DOHH2 (cell line): ENCODE data around the gene TXNDC2.

Source experiments
- H3F3A ChIP-seq: fragments of 200-600 bp; sonication (generic), shearing (Covaris generic); 2 replicates; pipeline ENCODE4 v1.6.0; 2016; ENCODE audit warnings: antibody characterized with exemption, mild to moderate bottlenecking; ENCODE audit not compliant: control insufficient read depth, insufficient read depth
- H3K27ac ChIP-seq: fragments of 200-600 bp; sonication (generic); 2 replicates; pipeline ENCODE4 v1.5.1; 2014; ENCODE audit warnings: low read depth, mild to moderate bottlenecking, low read length, moderate library complexity
- H3K27me3 ChIP-seq: fragments of 200-600 bp; sonication (generic); 2 replicates; pipeline ENCODE4 v1.6.1; 2014; ENCODE audit warnings: mild to moderate bottlenecking, low read length, mixed read lengths; ENCODE audit not compliant: control insufficient read depth
- H3K36me3 ChIP-seq: fragments of 200-600 bp; sonication (generic); 2 replicates; pipeline ENCODE4 v1.6.1; 2014; ENCODE audit warnings: mild to moderate bottlenecking, low read length, moderate library complexity, mixed read lengths; ENCODE audit not compliant: control insufficient read depth
- H3K4me1 ChIP-seq: fragments of 200-600 bp; sonication (generic); 2 replicates; pipeline ENCODE4 v1.6.1; 2014; ENCODE audit warnings: mild to moderate bottlenecking, low read length, mixed read lengths; ENCODE audit not compliant: control insufficient read depth
- H3K4me2 ChIP-seq: fragments of 200-600 bp; sonication (generic); 2 replicates; pipeline ENCODE4 v1.6.0; 2014; ENCODE audit warnings: mild to moderate bottlenecking, low read length, moderate library complexity
- H3K4me3 ChIP-seq: fragments of 200-600 bp; sonication (generic); 2 replicates; pipeline ENCODE4 v1.5.1; 2014; ENCODE audit warnings: mild to moderate bottlenecking, low read length, mixed read lengths
- H3K79me2 ChIP-seq: fragments of 200-600 bp; sonication (generic); 2 replicates; pipeline ENCODE4 v1.6.1; 2014; ENCODE audit warnings: mild to moderate bottlenecking, low read length, mixed read lengths; ENCODE audit not compliant: control insufficient read depth
- H3K9me2 ChIP-seq: fragments of 200-600 bp; sonication (generic); replicated peaks from 2 replicates; pipeline ENCODE4 v1.6.1; 2014; ENCODE audit warnings: mild to moderate bottlenecking, low read length, mixed read lengths; ENCODE audit not compliant: control insufficient read depth
- H3K9me3 ChIP-seq: fragments of 200-600 bp; sonication (generic); 2 replicates; pipeline ENCODE4 v1.6.1; 2014; ENCODE audit warnings: antibody characterized with exemption, low read length, mixed read lengths; ENCODE audit not compliant: control insufficient read depth, insufficient read depth
- H4K20me1 ChIP-seq: fragments of 200-600 bp; sonication (generic); 2 replicates; pipeline ENCODE4 v1.6.0; 2014; ENCODE audit warnings: low read depth, mild to moderate bottlenecking, antibody characterized with exemption, low read length, moderate library complexity; ENCODE audit not compliant: control insufficient read depth, insufficient read depth
- EZH2phosphoT487 ChIP-seq: fragments of 200-600 bp; sonication (generic); IDR thresholded peaks from 2 replicates; pipeline ENCODE4 v1.6.1; 2017; ENCODE audit warnings: borderline replicate concordance, mild to moderate bottlenecking, antibody characterized with exemption, low read length, moderate library complexity, mixed read lengths
- TF ChIP-seq, protein P1 (sequence below): fragments of 200-600 bp; sonication (generic); IDR thresholded peaks from one replicate; pipeline ENCODE4 v1.5.1; 2014; ENCODE audit warnings: antibody characterized with exemption, mild to moderate bottlenecking, low read depth, low read length; ENCODE audit not compliant: poor library complexity, severe bottlenecking

Gene TXNDC2

DNA sequence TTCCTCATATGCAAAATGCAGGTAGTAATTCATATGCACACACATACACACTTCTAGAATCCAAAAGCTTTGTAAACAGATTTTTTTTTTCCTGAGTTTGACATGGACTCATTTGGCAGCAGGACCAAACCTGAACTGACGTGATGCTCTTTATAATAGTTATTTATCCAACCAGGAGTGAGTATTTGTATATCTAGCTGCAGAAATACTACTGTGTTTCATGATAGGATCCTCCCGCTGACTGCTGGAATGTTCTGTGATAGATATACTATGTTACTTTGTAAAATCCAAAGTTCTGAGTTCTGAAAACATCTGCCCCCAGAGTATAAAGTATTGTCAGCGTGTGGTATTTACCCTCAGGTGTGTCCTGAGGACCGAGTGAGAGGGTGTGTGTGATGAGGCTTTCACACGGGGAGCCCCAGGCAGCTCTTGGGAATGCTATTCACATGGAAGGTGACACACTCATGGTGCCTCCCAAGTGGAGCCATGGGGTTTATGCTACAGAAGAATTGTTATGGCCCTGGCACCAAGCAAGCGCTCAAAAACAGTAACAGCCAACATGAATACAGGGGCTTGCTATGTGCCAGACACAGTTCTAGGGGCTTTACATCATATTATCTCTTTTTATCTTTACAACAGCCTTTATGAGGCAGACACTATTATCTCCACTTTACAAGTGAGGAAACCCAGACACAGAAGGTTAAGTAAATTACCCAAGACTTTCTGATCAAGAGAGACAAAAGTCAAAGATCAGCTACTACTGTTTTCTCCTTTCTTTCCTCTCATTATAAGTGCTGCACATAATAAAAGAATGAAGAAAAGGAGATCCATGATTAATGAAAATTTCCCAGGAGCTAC lies 16.7 kb upstream of the TXNDC2 start:
- H3K27ac ChIP-seq, result no peak overlapping the region
- H3K36me3 ChIP-seq, result no peaks in the 10 kb centered on the region
- no peaks in the 10 kb centered on the region for H4K20me1 ChIP-seq
- H3K27me3 ChIP-seq, result no peaks in the 10 kb centered on the region
- no peak overlapping the region for H3K4me2 ChIP-seq
- no peaks in the 10 kb centered on the region for H3K4me1 ChIP-seq
- H3K9me3 ChIP-seq, result peaks cover 3% of the 10 kb centered on the region; the same call in 1 of the 2 replicates
- H3K79me2 ChIP-seq, result no peaks in the 10 kb centered on the region
- TF ChIP-seq EZH2phosphoT487, result no peak
- no peaks in the 10 kb centered on the region for H3K9me2 ChIP-seq
- no peak overlapping the region for H3K4me3 ChIP-seq
- H3F3A ChIP-seq, result no peaks in the 10 kb centered on the region

DNA sequence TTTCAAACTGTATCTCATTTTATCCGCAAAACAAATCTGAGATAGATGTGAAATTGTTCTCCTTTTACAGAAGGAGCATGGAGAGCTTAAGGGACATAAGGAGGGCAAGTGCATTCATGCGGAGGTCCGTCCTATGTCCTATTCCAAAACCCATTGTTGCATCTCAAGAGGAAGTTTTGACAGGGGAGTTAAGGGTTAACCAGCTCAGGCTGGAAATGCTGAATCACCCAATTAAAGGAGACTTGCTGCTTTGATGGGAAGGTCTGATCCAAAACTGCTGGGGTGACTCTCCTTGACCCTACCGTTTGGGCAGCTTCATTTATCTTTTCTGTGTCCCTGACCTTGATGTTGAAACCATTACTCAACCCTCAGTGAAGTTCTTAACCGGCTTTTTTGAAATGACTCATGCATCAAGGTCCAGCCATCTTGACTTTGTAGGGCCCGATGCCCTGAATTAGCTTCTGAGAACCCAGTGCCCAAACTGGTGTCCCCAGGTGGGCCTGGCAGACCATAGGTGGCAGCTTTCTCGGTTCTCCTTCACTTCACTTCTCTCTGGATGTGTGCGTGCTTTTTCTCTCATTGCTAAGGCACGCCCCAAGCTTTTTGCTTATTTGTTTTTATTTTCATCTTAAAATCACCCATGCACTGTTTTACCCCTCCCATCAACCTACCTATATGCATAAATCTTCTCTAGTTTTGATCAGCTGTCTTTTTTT lies 15.9 kb upstream of the TXNDC2 start:
- Histone ChIP-seq H4K20me1 (no peaks in the 10 kb centered on the region), H3K36me3 (no peaks in the 10 kb centered on the region), H3K27ac (no peak overlapping the region), H3K9me3 (peaks cover 1% of the 10 kb centered on the region; the same call in 1 of the 2 replicates), H3K4me2 (no peak overlapping the region), H3K27me3 (no peaks in the 10 kb centered on the region), H3K4me1 (no peaks in the 10 kb centered on the region), H3K4me3 (no peak overlapping the region), H3K9me2 (no peaks in the 10 kb centered on the region), H3F3A (no peaks in the 10 kb centered on the region), H3K79me2 (no peaks in the 10 kb centered on the region)
- TF ChIP-seq, protein P1, sequence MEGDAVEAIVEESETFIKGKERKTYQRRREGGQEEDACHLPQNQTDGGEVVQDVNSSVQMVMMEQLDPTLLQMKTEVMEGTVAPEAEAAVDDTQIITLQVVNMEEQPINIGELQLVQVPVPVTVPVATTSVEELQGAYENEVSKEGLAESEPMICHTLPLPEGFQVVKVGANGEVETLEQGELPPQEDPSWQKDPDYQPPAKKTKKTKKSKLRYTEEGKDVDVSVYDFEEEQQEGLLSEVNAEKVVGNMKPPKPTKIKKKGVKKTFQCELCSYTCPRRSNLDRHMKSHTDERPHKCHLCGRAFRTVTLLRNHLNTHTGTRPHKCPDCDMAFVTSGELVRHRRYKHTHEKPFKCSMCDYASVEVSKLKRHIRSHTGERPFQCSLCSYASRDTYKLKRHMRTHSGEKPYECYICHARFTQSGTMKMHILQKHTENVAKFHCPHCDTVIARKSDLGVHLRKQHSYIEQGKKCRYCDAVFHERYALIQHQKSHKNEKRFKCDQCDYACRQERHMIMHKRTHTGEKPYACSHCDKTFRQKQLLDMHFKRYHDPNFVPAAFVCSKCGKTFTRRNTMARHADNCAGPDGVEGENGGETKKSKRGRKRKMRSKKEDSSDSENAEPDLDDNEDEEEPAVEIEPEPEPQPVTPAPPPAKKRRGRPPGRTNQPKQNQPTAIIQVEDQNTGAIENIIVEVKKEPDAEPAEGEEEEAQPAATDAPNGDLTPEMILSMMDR, result no peak
- no peak for TF ChIP-seq EZH2phosphoT487

DNA sequence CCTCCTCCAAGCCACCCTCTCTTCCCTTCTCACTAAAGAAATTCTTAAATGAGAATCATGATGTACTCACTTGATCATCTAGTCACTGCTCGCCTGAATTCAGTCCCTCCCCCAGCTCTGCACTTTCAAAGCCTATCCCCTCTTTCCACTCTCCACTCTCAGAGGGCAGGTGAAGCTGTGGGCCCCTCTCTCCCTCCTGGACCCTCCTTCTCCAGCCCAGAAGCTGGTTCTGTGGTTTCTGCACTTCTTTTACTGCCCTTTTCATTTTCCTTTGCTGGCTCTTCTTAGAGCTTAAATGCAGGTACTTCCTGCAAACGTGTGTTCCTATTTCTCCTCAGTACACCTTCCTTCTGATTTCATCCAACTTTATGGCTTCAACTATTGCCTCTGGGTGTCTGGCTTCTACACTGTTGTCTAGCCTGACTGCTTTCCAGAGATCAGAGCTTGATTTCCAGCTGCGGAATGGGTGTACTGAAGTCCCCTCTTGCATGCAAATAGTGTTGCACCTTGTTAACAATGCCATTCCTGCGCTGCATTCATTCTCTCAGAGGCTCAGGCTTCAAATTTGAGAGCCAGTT lies 15.3 kb upstream of the TXNDC2 start:
- H3K36me3 ChIP-seq, result no peaks in the 10 kb centered on the region
- H3K4me1 ChIP-seq, result no peaks in the 10 kb centered on the region
- H3F3A ChIP-seq, result no peaks in the 10 kb centered on the region
- H3K27me3 ChIP-seq, result no peaks in the 10 kb centered on the region
- no peaks in the 10 kb centered on the region for H3K79me2 ChIP-seq
- TF ChIP-seq EZH2phosphoT487, result no peak
- TF ChIP-seq, protein P1, result no peak
- H3K9me3 ChIP-seq, result no peaks in the 10 kb centered on the region
- no peak overlapping the region for H3K4me2 ChIP-seq
- no peak overlapping the region for H3K27ac ChIP-seq
- H3K9me2 ChIP-seq, result no peaks in the 10 kb centered on the region
- H4K20me1 ChIP-seq, result no peaks in the 10 kb centered on the region
- H3K4me3 ChIP-seq, result no peak overlapping the region
